Thyroid gland (tissue), 4 donors: ENCODE results near the gene CTDP1. TPM values are rescaled to one million over a fixed set of nuclear protein-coding genes. Genes with fewer than 3 reads are reported as not detected.
A peak's percentile ranks its signal among the peaks of the same experiment; 100 is the strongest.
"Not testable (repeated sequence)": the region's sequence is repeated elsewhere in the genome, so short reads cannot be mapped to it uniquely, and the experiment has no call there.

Experiments used
- DNase-seq, 2 donors: peaks; one replicate each; pipeline ENCODE4 v3.0.0-alpha.2; 2019
- H3K27ac ChIP-seq, 3 donors: fragments of 200-600 bp; sonication (generic); 1 replicate in 2 of 3; 2 replicates in 1 of 3; pipeline ENCODE4 v1.5.1; 2016 to 2019; ENCODE audit warnings: mild to moderate bottlenecking in 1 of 3, moderate library complexity in 1 of 3
- H3K27me3 ChIP-seq: fragments of 200-600 bp; sonication (generic); one replicate; pipeline ENCODE4 v1.5.1; 2019
- H3K36me3 ChIP-seq, 2 donors: fragments of 200-600 bp; sonication (generic); one replicate each; pipeline ENCODE4 v1.5.1; 2016 to 2019
- H3K4me1 ChIP-seq, 2 donors: fragments of 200-600 bp; sonication (generic); one replicate each; pipeline ENCODE4 v1.5.1; 2017 to 2019
- H3K4me3 ChIP-seq, 3 donors: fragments of 200-600 bp; sonication (generic); replicated peaks in 1 of 3; 1 replicate in 2 of 3; 2 replicates in 1 of 3; pipeline ENCODE4 v1.5.1; 2016; ENCODE audit warnings: mild to moderate bottlenecking in 1 of 3
- H3K9me3 ChIP-seq: fragments of 200-600 bp; sonication (generic); one replicate; pipeline ENCODE4 v1.5.1; 2017
- POLR2A ChIP-seq, 2 donors: fragments of 450-650 bp; IDR thresholded peaks; one replicate each; pipeline ENCODE4 v1.6.1; 2017; ENCODE audit warnings: antibody characterized with exemption in 2 of 2, mild to moderate bottlenecking in 2 of 2, moderate library complexity in 1 of 2
- WGBS, 2 donors: methylation state at CpG; one replicate each; pipeline ENCODE4 v1.1.5; 2017; 5-methylcytosine and 5-hydroxymethylcytosine counted together
- intact Hi-C: fragments of 100-400 bp; cut with DNase I; formaldehyde crosslinking; loops from one replicate; pipeline ENCODE4 v1.15.1; 2023
- total RNA-seq, 4 donors: library from RNA; depleted of rRNA; stranded (reverse); fragments of >200 nt; gene quantifications; one replicate each; pipeline ENCODE4 v1.2.3, GENCODE V29; 2016
- TF ChIP-seq, protein P1 (sequence below), 6 experiments: fragments of 200-600 bp in 3 of 6; fragments of 450-650 bp in 3 of 6; sonication (generic) in 3 of 6; IDR thresholded peaks; one replicate each; pipeline ENCODE4 v1.5.1; 2016 to 2019; ENCODE audit warnings: antibody characterized with exemption in 6 of 6, mild to moderate bottlenecking in 2 of 6, inconsistent platforms in 1 of 6, moderate library complexity in 1 of 6

The CTDP1 gene
- total RNA-seq, 4 donors from 2014 or later = 18.5 to 23.6 (median 20.9) TPM

DNA sequence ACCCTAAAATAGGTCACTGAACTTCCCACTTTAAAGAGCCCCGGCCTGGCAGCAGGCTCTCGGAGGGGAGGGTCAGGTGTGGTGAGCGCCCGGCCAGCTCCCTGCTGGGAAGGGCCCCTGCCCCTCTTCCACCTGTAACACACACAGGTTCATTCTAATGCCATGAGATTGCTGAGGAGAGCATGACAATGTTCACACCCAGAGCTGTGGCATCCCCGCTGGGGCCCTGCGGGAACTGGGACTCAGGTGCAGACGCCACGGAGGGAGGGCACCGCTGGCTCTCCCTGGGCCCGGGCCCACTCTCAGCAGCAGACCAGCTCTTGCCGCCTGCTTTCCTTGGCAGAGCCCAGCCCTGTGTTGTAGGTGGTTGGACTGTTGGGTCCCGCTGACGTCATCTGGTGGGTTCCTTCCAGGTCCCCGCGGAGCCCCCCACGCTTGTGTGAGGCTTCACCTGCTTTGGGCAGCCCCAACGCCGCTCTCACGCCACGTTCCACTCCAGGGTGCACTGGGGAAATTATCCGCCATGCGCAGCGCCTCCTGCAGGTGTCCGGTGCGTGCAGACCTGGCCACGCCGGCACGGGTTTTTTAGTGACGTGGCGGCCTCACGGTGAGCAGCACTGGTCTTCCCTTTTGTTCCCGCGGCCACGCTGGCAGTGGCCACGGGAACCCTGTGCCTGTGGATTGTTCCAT, 67.7 kb downstream of the CTDP1 start:
- Histone ChIP-seq H3K27ac (no peak overlapping the region), H3K36me3 (peaks cover 0 to 10% of the 10 kb centered on the region in 2 donors), H3K4me1 (no peaks in the 10 kb centered on the region), H3K9me3 (no peaks in the 10 kb centered on the region), H3K4me3 (no peak overlapping the region), H3K27me3 (no peaks in the 10 kb centered on the region)
- 95 to 96% methylated on average over 26 to 35 of the region's 35 CpGs for WGBS, 2 donors
- no peak for DNase-seq
- no peak for TF ChIP-seq POLR2A (IDR thresholded peaks at IDR 0.05)
- TF ChIP-seq, protein P1, sequence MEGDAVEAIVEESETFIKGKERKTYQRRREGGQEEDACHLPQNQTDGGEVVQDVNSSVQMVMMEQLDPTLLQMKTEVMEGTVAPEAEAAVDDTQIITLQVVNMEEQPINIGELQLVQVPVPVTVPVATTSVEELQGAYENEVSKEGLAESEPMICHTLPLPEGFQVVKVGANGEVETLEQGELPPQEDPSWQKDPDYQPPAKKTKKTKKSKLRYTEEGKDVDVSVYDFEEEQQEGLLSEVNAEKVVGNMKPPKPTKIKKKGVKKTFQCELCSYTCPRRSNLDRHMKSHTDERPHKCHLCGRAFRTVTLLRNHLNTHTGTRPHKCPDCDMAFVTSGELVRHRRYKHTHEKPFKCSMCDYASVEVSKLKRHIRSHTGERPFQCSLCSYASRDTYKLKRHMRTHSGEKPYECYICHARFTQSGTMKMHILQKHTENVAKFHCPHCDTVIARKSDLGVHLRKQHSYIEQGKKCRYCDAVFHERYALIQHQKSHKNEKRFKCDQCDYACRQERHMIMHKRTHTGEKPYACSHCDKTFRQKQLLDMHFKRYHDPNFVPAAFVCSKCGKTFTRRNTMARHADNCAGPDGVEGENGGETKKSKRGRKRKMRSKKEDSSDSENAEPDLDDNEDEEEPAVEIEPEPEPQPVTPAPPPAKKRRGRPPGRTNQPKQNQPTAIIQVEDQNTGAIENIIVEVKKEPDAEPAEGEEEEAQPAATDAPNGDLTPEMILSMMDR (IDR thresholded peaks at IDR 0.05) = no peak
- intact Hi-C loops = no loop called here

DNA sequence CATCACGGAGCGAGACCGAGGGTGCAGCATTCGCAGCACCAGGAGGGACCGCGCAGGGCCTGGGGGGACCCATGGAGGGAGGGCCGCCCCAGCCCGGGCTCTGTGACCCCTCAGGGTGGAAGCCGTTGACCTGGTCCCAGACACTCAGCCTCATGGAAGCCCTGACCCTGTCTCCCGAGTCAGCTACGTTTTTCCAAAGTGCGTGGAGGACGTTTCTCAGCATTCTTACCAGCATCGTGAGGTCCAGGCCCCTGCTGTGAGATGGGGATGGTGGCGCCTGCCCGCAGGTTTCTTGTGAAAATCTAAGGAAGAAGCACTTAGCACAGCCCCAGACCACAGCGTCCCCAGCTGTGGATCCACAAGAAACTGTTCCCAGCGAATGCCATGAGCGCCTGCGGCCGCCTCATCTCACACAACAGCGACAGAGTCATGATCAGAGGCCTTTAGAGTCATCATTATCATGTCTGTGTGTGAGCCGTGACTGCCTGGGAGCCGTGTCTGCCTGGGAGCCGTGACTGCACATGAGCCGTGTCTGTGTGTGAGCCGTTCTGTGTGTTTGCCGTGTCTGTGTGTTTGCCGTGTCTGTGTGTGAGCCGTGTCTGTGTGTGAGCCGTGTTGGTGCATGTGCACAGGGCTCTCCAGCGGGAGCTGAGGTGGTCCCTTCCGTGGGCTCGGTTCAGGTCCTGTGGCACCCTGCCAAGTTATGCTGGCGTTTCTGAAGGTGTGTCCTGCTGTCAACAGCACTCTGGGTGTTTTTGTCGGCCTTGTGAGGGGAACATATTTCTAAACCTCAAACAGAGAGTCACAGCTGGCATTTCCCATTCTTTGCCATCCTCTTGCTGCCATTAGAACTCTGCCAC, 68.9 kb downstream of the CTDP1 start:
- peaks cover under 1 to 11% of the 10 kb centered on the region in 2 donors for H3K36me3 ChIP-seq
- 76 to 87% methylated on average over 16 to 35 of the region's 36 CpGs for WGBS, 2 donors
- intact Hi-C loops = no loop called here
- TF ChIP-seq POLR2A (IDR thresholded peaks at IDR 0.05) = no peak
- TF ChIP-seq, protein P1 (IDR thresholded peaks at IDR 0.05) = no peak
- no peak overlapping the region for H3K27ac ChIP-seq
- H3K4me3 ChIP-seq = no peak overlapping the region
- no peaks in the 10 kb centered on the region for H3K9me3 ChIP-seq
- no peaks in the 10 kb centered on the region for H3K27me3 ChIP-seq
- DNase-seq = no peak
- H3K4me1 ChIP-seq = no peaks in the 10 kb centered on the region

DNA sequence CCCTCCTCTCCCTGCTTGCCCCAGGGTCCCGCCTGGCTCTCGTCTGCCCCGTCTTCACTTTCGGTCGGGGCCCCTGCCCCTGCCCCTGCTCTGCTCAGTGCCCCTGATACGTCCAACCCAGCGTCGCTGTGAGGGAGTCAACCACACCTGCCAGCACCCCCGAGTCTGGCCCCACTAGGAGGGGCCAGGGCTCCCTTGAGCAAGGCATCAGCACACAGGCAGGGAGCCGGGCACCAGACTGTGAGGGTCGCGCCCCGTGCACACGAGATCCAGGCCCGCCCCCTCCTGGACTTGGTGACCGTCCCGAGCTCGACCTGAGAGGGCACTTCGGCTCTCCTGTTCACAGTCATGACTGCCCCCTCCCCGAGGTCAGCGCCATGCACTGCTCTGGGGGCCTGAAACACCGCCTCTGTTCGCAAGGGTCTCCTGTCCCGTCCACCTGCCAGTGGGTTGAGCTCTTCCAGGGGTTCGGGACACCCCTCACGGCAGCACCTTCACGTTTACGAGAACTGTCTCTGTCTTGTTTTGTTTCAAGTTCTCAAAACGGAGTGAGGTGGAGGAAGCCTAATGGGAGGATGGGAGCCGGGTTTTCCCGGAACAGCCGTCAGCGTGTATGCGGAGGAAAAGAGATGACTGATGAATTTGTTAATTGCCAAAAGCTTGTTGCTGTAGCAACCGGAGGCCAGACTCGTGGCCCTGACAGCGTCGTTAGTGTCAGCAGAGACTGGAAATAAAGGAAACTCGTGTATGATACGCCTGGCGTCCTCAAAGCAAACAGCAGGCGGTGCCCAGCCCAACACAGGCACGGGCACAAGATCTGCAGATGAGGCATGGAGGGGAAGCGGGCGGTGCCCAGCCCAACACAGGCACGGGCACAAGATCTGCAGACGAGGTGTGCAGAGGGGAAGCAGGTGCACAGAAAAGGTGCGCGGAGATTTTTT, 69.9 kb downstream of the CTDP1 start:
- no peak overlapping the region for H3K27ac ChIP-seq
- no peaks in the 10 kb centered on the region for H3K27me3 ChIP-seq
- WGBS, 2 donors = 87 to 90% methylated on average over 38 to 47 of the region's 49 CpGs
- no peaks in the 10 kb centered on the region for H3K9me3 ChIP-seq
- H3K4me3 ChIP-seq = no peak overlapping the region
- peaks cover 10 to 21% of the 10 kb centered on the region in 2 donors for H3K36me3 ChIP-seq
- intact Hi-C loops = no loop called here
- no peak for TF ChIP-seq POLR2A (IDR thresholded peaks at IDR 0.05)
- TF ChIP-seq, protein P1 (IDR thresholded peaks at IDR 0.05) = no peak
- H3K4me1 ChIP-seq = no peaks in the 10 kb centered on the region
- no peak for DNase-seq

DNA sequence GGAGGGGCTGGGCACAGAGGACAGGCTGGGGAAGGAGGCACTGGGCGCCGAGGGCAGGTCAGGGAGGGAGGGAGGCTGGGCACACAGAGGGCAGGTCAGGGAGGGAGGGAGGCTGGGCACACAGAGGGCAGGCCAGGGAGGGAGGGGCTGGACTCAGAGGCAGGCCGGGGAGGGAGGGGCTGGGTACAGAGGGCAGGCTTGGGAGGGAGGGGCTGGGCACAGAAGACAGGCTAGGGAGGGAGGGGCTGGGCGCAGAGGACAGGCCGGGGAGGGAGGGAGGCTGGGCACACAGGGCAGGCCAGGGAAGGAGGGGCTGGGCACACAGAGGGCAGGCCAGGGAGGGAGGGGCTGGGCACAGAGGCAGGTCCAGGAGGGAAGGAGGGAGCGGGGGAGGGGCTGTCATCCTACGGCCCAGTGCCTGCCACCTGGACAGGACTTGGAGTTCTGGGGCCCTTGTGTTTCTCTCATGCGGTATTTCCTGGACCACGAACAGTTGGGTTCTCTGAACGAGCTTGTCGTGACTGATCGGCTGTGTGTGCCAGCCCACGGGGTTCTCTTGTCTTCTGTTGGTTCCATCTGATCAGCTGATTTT, 71.5 kb downstream of the CTDP1 start:
- H3K36me3 ChIP-seq = peaks cover 18 to 31% of the 10 kb centered on the region in 2 donors
- no peaks in the 10 kb centered on the region for H3K27me3 ChIP-seq
- no peaks in the 10 kb centered on the region for H3K9me3 ChIP-seq
- intact Hi-C loops = no loop called here
- WGBS, 2 donors = 40 to 62% methylated on average over 10 to 12 of the region's 13 CpGs
- no peak overlapping the region for H3K27ac ChIP-seq
- no peak for TF ChIP-seq POLR2A (IDR thresholded peaks at IDR 0.05)
- TF ChIP-seq, protein P1 (IDR thresholded peaks at IDR 0.05) = no peak
- no peaks in the 10 kb centered on the region for H3K4me1 ChIP-seq
- no peak overlapping the region for H3K4me3 ChIP-seq
- DNase-seq = peak; percentile 81 to 86

DNA sequence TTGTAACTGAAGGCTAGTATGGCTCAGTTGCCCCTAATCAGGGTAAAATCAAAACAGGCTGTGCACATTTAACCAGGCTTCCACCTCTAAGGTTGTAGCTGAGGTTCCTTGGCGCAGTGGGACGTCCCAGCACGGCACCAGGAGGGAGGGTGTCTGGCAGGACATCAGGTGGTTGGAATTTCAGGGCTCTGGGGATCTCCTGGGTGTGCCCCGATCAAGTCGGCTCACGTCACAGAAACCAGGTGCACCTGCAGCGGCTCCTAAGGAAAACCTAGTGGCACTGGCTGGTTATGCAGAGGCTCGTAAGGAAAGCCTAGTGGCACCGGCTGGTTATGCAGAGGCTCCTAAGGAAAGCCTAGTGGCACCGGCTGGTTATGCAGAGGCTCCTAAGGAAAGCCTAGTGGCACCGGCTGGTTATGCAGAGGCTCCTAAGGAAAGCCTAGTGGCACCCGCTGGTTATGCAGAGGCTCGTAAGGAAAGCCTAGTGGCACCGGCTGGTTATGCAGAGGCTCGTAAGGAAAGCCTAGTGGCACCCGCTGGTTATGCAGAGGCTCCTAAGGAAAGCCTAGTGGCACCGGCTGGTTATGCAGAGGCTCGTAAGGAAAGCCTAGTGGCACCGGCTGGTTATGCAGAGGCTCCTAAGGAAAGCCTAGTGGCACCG, 72.4 kb downstream of the CTDP1 start:
- H3K4me3 ChIP-seq, DNase-seq, H3K27ac ChIP-seq, H3K4me1 ChIP-seq, intact Hi-C loops, H3K27me3 ChIP-seq, H3K9me3 ChIP-seq: not testable (repeated sequence)
- H3K36me3 ChIP-seq = peaks cover 18 to 27% of the 10 kb centered on the region in 2 donors
- 94 to 98% methylated on average over 10 to 15 of the region's 20 CpGs for WGBS, 2 donors

DNA sequence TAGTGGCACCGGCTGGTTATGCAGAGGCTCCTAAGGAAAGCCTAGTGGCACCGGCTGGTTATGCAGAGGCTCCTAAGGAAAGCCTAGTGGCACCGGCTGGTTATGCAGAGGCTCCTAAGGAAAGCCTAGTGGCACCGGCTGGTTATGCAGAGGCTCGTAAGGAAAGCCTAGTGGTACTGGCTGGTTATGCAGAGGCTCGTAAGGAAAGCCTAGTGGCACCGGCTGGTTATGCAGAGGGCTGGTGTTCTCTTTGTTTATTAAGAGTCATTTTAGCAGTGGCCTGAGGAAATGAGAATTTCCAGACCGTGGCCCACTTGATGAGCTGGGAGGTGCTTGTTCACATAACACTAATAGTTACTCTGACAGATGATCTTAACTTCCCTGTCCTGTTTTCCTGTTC, 73.3 kb downstream of the CTDP1 start:
- H3K36me3 ChIP-seq = peaks cover 18 to 21% of the 10 kb centered on the region in 2 donors
- H3K9me3 ChIP-seq, DNase-seq, H3K4me1 ChIP-seq, H3K27ac ChIP-seq, H3K27me3 ChIP-seq, intact Hi-C loops, H3K4me3 ChIP-seq: not testable (repeated sequence)
- 84 to 85% methylated on average over 4 to 5 of the region's 8 CpGs for WGBS, 2 donors
